OCI-LY3 (cell line): ENCODE data around the gene ZNF618.

Experiments used
- H2AFZ ChIP-seq: fragments of 200-600, 300-600 bp; shearing (Covaris generic); 2 replicates; pipeline ENCODE4 v1.6.0; 2014; ENCODE audit warnings: antibody characterized with exemption, low read depth, low read length
- H3K27ac ChIP-seq: fragments of 200-600, 300-600 bp; sonication (generic); 2 replicates; pipeline ENCODE4 v1.5.1; 2014; ENCODE audit warnings: mild to moderate bottlenecking, low read length, moderate library complexity, mixed read lengths
- H3K27me3 ChIP-seq: fragments of 200-600, 300-600 bp; sonication (generic); 2 replicates; pipeline ENCODE4 v1.6.1; 2014; ENCODE audit warnings: low read depth, low read length, mixed read lengths
- H3K36me3 ChIP-seq: fragments of 200-600, 300-600 bp; sonication (generic); replicated peaks from 2 replicates; pipeline ENCODE3; 2014; ENCODE audit warnings: low read depth, low read length, mixed read lengths
- H3K4me1 ChIP-seq: fragments of 300-600, 200-600 bp; sonication (generic); 2 replicates; pipeline ENCODE4 v1.6.1; 2014; ENCODE audit warnings: low read length, mixed read lengths
- H3K4me2 ChIP-seq: fragments of 200-600, 300-600 bp; sonication (generic); 2 replicates; pipeline ENCODE4 v1.6.1; 2014; ENCODE audit warnings: low read length, mixed read lengths
- H3K4me3 ChIP-seq: fragments of 300-600, 200-600 bp; sonication (generic); 2 replicates; pipeline ENCODE4 v1.5.1; 2014; ENCODE audit warnings: antibody characterized with exemption, mild to moderate bottlenecking, low read length, moderate library complexity
- H3K79me2 ChIP-seq: fragments of 300-600, 200-600 bp; shearing (Covaris generic); 2 replicates; pipeline ENCODE4 v1.6.1; 2014; ENCODE audit warnings: mild to moderate bottlenecking, low read length, mixed read lengths
- H3K9ac ChIP-seq: fragments of 300-600, 200-600 bp; shearing (Covaris generic); 2 replicates; pipeline ENCODE4 v1.6.0; 2014; ENCODE audit warnings: mild to moderate bottlenecking, low read length, moderate library complexity
- H3K9me3 ChIP-seq: fragments of 200-600, 300-600 bp; shearing (Covaris generic); 2 replicates; pipeline ENCODE4 v1.6.1; 2014; ENCODE audit warnings: low read length, mixed read lengths; ENCODE audit not compliant: insufficient read depth
- H4K20me1 ChIP-seq: fragments of 200-600, 300-600 bp; sonication (generic); 2 replicates; pipeline ENCODE4 v1.6.1; 2016; ENCODE audit warnings: low read length, mixed read lengths; ENCODE audit not compliant: insufficient read depth
- EZH2phosphoT487 ChIP-seq: fragments of 200-600 bp; shearing (Covaris generic); IDR thresholded peaks from 2 replicates; pipeline ENCODE4 v1.6.1; 2018; ENCODE audit warnings: antibody characterized with exemption, mixed run types, low read depth
- TF ChIP-seq, protein P1 (sequence below): fragments of 200-600, 300-600 bp; sonication (generic); IDR thresholded peaks from 2 replicates; pipeline ENCODE4 v1.5.1; 2014; ENCODE audit warnings: antibody characterized with exemption, low read length, low read depth

Gene ZNF618

DNA sequence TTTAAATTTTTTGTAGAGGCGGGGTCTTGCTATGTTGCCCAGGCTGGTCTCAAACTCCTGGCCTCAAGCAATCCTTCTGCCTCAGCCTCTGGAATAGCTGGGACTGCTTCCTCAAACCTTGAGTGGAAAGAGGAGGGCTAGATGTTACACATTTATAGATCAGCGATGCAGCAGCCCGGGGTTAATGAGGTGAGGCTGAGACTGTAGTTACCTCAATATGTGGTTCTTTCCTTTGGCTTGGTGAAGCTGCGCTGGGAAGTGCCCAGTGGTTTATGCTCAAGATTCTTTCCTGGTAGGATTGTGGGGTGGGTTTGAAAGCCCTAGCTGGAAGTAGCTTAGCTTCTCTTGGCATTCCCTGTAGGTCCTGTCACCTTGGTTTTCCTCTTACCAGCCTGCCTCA, 22.5 kb downstream of the ZNF618 start:
- Histone ChIP-seq H3K27ac (no peak overlapping the region), H2AFZ (no peak overlapping the region), H3K36me3 (no peaks in the 10 kb centered on the region), H3K9ac (no peak overlapping the region), H3K4me1 (peaks cover 5% of the 10 kb centered on the region), H3K9me3 (no peaks in the 10 kb centered on the region), H4K20me1 (no peaks in the 10 kb centered on the region), H3K4me2 (no peak overlapping the region), H3K27me3 (peaks cover 11% of the 10 kb centered on the region; the same call in 1 of the 2 replicates), H3K4me3 (no peak overlapping the region), H3K79me2 (no peaks in the 10 kb centered on the region)
- TF ChIP-seq, protein P1, sequence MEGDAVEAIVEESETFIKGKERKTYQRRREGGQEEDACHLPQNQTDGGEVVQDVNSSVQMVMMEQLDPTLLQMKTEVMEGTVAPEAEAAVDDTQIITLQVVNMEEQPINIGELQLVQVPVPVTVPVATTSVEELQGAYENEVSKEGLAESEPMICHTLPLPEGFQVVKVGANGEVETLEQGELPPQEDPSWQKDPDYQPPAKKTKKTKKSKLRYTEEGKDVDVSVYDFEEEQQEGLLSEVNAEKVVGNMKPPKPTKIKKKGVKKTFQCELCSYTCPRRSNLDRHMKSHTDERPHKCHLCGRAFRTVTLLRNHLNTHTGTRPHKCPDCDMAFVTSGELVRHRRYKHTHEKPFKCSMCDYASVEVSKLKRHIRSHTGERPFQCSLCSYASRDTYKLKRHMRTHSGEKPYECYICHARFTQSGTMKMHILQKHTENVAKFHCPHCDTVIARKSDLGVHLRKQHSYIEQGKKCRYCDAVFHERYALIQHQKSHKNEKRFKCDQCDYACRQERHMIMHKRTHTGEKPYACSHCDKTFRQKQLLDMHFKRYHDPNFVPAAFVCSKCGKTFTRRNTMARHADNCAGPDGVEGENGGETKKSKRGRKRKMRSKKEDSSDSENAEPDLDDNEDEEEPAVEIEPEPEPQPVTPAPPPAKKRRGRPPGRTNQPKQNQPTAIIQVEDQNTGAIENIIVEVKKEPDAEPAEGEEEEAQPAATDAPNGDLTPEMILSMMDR, result no peak
- TF ChIP-seq EZH2phosphoT487, result no peak

DNA sequence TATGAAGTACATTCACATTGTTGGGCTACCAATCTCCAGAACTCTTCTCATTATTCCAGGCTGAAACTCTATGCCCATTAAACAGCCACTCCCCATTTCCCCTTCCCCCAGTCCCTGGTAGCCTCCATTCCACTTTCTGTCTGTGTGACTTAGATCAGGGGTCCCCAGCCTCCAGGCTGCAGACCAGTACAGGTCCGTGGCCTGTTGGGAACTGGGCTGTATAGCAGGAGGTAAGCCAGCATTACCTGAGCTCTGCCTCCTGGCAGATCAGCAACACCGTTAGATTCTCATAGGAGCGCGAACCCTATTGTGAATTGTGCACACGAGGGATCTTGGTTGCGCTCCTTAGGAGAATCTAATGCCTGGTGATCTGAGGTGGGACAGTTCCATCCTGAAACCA, 23.1 kb downstream of the ZNF618 start:
- Histone ChIP-seq H3K36me3 (no peaks in the 10 kb centered on the region), H4K20me1 (no peaks in the 10 kb centered on the region), H3K4me2 (no peak overlapping the region), H3K79me2 (no peaks in the 10 kb centered on the region), H3K9ac (no peak overlapping the region), H2AFZ (no peak overlapping the region), H3K27ac (no peak overlapping the region), H3K9me3 (no peaks in the 10 kb centered on the region), H3K4me3 (no peak overlapping the region), H3K27me3 (peaks cover 15% of the 10 kb centered on the region; the same call in 1 of the 2 replicates), H3K4me1 (peaks cover 5% of the 10 kb centered on the region)
- TF ChIP-seq EZH2phosphoT487, result no peak
- TF ChIP-seq, protein P1, result no peak

DNA sequence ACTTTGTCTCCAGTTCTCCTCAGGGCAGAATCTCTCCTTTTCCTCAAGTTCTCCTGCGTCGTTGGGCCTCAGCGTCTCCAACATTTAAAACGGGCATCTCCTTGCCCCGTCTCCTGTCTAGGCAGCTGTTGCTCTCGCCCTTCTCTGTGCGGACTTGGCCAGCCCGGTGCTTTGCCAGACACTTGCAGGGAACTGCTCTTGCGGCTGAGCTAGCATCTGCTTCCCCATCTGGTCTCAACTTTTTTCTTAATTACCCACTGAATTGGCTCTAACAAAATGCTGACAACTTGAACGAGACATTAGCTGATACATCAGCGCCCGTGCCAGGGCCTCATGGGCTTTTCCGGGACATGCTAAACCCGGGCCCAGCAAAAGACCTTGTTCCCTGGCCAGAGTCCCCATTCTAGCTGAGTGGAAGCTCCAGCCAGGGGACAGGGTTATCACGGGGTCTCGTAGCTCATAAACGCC, 25.1 kb downstream of the ZNF618 start:
- H3K36me3 ChIP-seq, result no peaks in the 10 kb centered on the region
- no peak overlapping the region for H2AFZ ChIP-seq
- no peaks in the 10 kb centered on the region for H4K20me1 ChIP-seq
- H3K79me2 ChIP-seq, result no peaks in the 10 kb centered on the region
- TF ChIP-seq, protein P1, result no peak
- TF ChIP-seq EZH2phosphoT487, result no peak
- no peak overlapping the region for H3K9ac ChIP-seq
- no peak overlapping the region for H3K4me2 ChIP-seq
- H3K9me3 ChIP-seq, result no peaks in the 10 kb centered on the region
- H3K4me3 ChIP-seq, result no peak overlapping the region
- H3K27ac ChIP-seq, result no peak overlapping the region
- H3K4me1 ChIP-seq, result peaks cover 5% of the 10 kb centered on the region
- peaks cover 29% of the 10 kb centered on the region; the same call in 1 of the 2 replicates for H3K27me3 ChIP-seq

DNA sequence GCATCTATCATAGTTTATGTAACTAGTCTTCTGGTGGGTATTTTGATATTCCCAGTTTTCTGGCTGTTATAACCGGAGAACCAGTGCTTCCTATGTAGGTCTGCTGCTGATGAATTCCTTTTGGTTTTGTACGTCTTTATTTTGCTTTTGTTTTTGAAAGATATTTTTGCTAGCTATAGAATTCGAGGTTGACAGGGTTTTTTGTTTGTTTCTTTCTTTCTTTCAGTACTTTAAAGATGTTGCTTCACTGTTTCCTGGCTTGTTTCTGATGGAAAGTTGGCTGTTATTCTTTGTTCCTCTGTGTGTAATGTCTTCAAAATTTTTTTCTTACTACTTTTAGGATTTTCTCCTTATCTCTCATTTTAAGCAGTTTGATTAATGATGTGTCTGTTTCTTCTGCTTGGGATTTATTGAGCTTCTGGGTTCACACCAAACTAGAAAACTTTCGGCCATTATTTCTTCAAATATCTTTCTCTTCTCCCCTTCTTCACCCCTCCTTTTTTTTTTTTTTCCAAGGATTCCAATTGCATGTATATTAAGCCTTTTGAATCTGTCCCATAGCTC, 27.5 kb downstream of the ZNF618 start:
- H3K79me2 ChIP-seq, result no peaks in the 10 kb centered on the region

More for the DNA sequence above, 27.5 kb downstream of the ZNF618 start:
- Histone ChIP-seq H4K20me1 (no peaks in the 10 kb centered on the region), H3K9me3 (no peaks in the 10 kb centered on the region), H3K9ac (no peak overlapping the region), H2AFZ (no peak overlapping the region), H3K27ac (no peak overlapping the region), H3K4me1 (no peaks in the 10 kb centered on the region), H3K4me3 (no peak overlapping the region), H3K4me2 (no peak overlapping the region), H3K36me3 (no peaks in the 10 kb centered on the region), H3K27me3 (peaks cover 35% of the 10 kb centered on the region; the same call in 1 of the 2 replicates)
- TF ChIP-seq, protein P1, result no peak
- no peak for TF ChIP-seq EZH2phosphoT487
